Ecto neural progenitor cell (in vitro differentiated cells): Measurements from ENCODE around the gene NODAL.

Experiments used
- DNase-seq: peaks from one replicate; pipeline ENCODE4 v3.0.0-alpha.2; 2018; ENCODE audit warnings: low spot score

The NODAL gene

GRCh38 chr10:70432561-70433263 is 8.8 kb downstream of the NODAL start:
- DNase-seq, result no peak

- no peak for DNase-seq
These were observed 9.4 kb downstream of the NODAL start for GRCh38 chr10:70432101-70432500.

- DNase-seq, result no peak
These were observed 10.7 kb downstream of the NODAL start for GRCh38 chr10:70430493-70431445.

- DNase-seq, result no peak
These were observed 14.7 kb downstream of the NODAL start for GRCh38 chr10:70426823-70427222.

GRCh38 chr10:70425096-70425495 is 16.4 kb downstream of the NODAL start:
- no peak for DNase-seq

GRCh38 chr10:70424320-70424719 is 17.2 kb downstream of the NODAL start:
- no peak for DNase-seq

- DNase-seq, result no peak
These were observed 22.8 kb downstream of the NODAL start for GRCh38 chr10:70418713-70419112.

- DNase-seq, result no peak
These were observed 23.3 kb downstream of the NODAL start for GRCh38 chr10:70418229-70418628.

GRCh38 chr10:70417568-70417967 is 23.9 kb downstream of the NODAL start:
- DNase-seq, result no peak

- no peak for DNase-seq
These were observed 29.1 kb downstream of the NODAL start for GRCh38 chr10:70412356-70412755.

- DNase-seq, result no peak
These were observed 30.9 kb downstream of the NODAL start for GRCh38 chr10:70410608-70411007.

GRCh38 chr10:70409772-70410171 is 31.7 kb downstream of the NODAL start:
- no peak for DNase-seq

GRCh38 chr10:70405037-70405824 is 36.2 kb downstream of the NODAL start:
- DNase-seq, result peak; percentile 52

GRCh38 chr10:70404787-70405036 is 36.8 kb downstream of the NODAL start:
- no peak for DNase-seq

GRCh38 chr10:70404036-70404786 is 37.3 kb downstream of the NODAL start, which contains the start of gene EIF4EBP2:
Gene EIF4EBP2 (plus strand): TSS chr10:70404145. CDS start chr10:70404402, 257 bp downstream.
- DNase-seq, result peak; percentile 99

GRCh38 chr10:70403483-70404035 is 37.9 kb downstream of the NODAL start:
- DNase-seq, result no peak

GRCh38 chr10:70399177-70399576 is 42.3 kb downstream of the NODAL start:
- DNase-seq, result no peak

- DNase-seq, result no peak
These were observed 45.3 kb downstream of the NODAL start for GRCh38 chr10:70396140-70396539.

GRCh38 chr10:70391654-70392053 is 49.8 kb downstream of the NODAL start:
- no peak for DNase-seq
